ENCODE data around the gene PTPRN2.

The PTPRN2 gene

GRCh38 chr7:157930441-157930840 is 657.2 kb downstream of the PTPRN2 start:
- no peak for DNase-seq (ENCODE audit: low read depth)
- TF ChIP-seq POLR2A (IDR thresholded peaks at IDR 0.05; ENCODE audit: extremely low read depth, insufficient read length): no peak
- TF ChIP-seq, protein P1, sequence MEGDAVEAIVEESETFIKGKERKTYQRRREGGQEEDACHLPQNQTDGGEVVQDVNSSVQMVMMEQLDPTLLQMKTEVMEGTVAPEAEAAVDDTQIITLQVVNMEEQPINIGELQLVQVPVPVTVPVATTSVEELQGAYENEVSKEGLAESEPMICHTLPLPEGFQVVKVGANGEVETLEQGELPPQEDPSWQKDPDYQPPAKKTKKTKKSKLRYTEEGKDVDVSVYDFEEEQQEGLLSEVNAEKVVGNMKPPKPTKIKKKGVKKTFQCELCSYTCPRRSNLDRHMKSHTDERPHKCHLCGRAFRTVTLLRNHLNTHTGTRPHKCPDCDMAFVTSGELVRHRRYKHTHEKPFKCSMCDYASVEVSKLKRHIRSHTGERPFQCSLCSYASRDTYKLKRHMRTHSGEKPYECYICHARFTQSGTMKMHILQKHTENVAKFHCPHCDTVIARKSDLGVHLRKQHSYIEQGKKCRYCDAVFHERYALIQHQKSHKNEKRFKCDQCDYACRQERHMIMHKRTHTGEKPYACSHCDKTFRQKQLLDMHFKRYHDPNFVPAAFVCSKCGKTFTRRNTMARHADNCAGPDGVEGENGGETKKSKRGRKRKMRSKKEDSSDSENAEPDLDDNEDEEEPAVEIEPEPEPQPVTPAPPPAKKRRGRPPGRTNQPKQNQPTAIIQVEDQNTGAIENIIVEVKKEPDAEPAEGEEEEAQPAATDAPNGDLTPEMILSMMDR (IDR thresholded peaks at IDR 0.05; ENCODE audit: low read depth, low read length): no peak
- no peak overlapping the region for H3K4me3 ChIP-seq (ENCODE audit: low read depth, low read length)

GRCh38 chr7:157929671-157930070 is 658.0 kb downstream of the PTPRN2 start:
- H3K4me3 ChIP-seq (ENCODE audit: low read depth, low read length): no peak overlapping the region
- DNase-seq (ENCODE audit: low read depth): no peak
- TF ChIP-seq MYC (IDR thresholded peaks at IDR 0.05; ENCODE audit: low read depth, low read length) (no peak), POLR2A (IDR thresholded peaks at IDR 0.05; ENCODE audit: extremely low read depth, insufficient read length) (no peak), MAX (IDR thresholded peaks at IDR 0.05; ENCODE audit: low read depth, low read length) (no peak)
- TF ChIP-seq, protein P1 (IDR thresholded peaks at IDR 0.05; ENCODE audit: low read depth, low read length): no peak

DNA sequence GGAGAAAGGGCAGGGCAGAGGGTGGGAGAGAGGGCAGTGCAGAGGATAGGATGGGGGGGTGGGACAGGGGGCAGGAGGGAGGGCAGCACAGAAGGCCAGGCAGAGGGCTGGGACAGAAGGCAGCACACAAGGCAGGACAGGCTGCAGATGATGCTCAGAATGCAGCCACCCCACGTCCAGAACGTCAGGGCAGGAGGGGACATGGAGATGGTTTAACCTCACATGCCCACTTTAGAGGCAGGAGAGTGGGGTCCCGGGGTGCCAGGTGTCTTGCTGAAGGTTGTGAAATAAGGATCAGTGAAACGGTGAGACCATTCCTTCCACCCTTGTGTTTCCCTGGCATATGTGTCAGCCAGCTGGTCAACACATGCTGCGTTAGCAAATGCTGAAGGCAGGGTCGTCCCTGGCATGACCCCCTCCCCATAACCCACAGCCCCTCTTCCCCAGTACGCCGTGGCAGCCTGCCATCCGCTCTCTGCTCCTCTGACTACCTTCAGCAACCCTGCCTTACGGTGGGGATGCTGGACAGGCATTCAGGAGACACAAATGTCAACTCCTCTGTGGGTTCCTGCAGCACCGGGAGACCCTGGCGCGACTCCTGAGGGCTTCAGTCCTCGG is 658.7 kb downstream of the PTPRN2 start:
- TF ChIP-seq MYC (IDR thresholded peaks at IDR 0.05; ENCODE audit: low read depth, low read length) (no peak), POLR2A (IDR thresholded peaks at IDR 0.05; ENCODE audit: extremely low read depth, insufficient read length) (no peak), MAX (IDR thresholded peaks at IDR 0.05; ENCODE audit: low read depth, low read length) (no peak)
- TF ChIP-seq, protein P1 (IDR thresholded peaks at IDR 0.05; ENCODE audit: low read depth, low read length): no peak
- DNase-seq (ENCODE audit: low read depth): no peak
- no peak overlapping the region for H3K4me3 ChIP-seq (ENCODE audit: low read depth, low read length)

- no peak for DNase-seq (ENCODE audit: low read depth)
- TF ChIP-seq, protein P1 (IDR thresholded peaks at IDR 0.05; ENCODE audit: low read depth, low read length): no peak
- TF ChIP-seq MAX (IDR thresholded peaks at IDR 0.05; ENCODE audit: low read depth, low read length) (no peak), MYC (IDR thresholded peaks at IDR 0.05; ENCODE audit: low read depth, low read length) (no peak), POLR2A (IDR thresholded peaks at IDR 0.05; ENCODE audit: extremely low read depth, insufficient read length) (no peak)
- no peak overlapping the region for H3K4me3 ChIP-seq (ENCODE audit: low read depth, low read length)
Measured at GRCh38 chr7:157928171-157928794, 659.3 kb downstream of the PTPRN2 start.

DNA sequence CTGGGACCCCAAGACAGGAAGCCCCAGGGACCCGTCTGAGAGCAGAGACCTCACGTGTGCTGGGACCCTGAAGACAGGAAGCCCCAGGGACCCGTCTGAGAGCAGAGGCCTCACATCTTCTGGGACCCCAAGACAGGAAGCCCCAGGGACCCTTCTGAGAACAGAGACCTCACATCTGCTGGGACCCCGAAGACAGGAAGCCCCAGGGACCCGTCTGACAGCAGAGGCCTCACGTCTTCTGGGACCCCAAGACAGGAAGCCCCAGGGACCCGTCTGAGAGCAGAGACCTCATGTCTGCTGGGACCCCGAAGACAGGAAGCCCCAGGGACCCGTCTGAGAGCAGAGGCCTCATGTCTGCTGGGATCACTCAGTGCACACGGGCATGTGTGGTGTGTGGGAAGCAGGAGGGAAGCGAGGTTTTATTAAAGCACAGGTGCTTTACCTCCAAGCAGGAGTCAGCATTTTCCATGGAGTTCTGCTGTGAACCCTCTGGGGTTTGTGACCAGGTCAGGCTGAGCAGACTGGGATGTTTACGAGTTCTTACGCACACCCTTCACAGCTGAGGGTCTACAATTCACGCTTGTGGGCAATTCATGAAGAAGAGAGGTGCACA is 660.2 kb downstream of the PTPRN2 start:
- TF ChIP-seq MYC (IDR thresholded peaks at IDR 0.05; ENCODE audit: low read depth, low read length): no peak
- no peak for TF ChIP-seq POLR2A (IDR thresholded peaks at IDR 0.05; ENCODE audit: extremely low read depth, insufficient read length)
- no peak for TF ChIP-seq MAX (IDR thresholded peaks at IDR 0.05; ENCODE audit: low read depth, low read length)
- TF ChIP-seq, protein P1 (IDR thresholded peaks at IDR 0.05; ENCODE audit: low read depth, low read length): no peak
- no peak overlapping the region for H3K4me3 ChIP-seq (ENCODE audit: low read depth, low read length)
- DNase-seq (ENCODE audit: low read depth): no peak
